ENCODE results near the gene PDK2.

Gene PDK2

GRCh38 chr17:50080096-50080480, 15.1 kb upstream of the PDK2 start:
- DNase-seq: no peak

DNA sequence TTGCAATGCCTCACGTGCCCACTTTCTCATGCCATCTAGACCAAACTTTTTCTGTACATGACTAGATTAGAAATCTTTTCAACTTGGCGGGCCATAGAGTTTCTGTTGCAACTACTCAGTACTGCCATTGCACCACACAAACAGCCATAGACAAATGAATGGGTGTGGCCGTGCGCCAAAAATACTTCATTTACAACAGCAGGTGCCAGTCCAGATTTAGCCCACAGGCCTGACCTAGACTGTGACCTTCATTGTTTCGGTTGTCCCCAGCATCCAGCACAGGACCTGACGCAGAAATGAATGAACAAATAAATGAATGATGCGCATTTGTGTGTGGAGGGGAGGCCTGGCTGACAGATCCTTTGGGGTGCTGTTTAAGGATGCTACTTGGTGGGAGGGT, 14.3 kb upstream of the PDK2 start:
- no peak for DNase-seq

GRCh38 chr17:50081757-50082156, 13.4 kb upstream of the PDK2 start:
- DNase-seq: no peak

DNA sequence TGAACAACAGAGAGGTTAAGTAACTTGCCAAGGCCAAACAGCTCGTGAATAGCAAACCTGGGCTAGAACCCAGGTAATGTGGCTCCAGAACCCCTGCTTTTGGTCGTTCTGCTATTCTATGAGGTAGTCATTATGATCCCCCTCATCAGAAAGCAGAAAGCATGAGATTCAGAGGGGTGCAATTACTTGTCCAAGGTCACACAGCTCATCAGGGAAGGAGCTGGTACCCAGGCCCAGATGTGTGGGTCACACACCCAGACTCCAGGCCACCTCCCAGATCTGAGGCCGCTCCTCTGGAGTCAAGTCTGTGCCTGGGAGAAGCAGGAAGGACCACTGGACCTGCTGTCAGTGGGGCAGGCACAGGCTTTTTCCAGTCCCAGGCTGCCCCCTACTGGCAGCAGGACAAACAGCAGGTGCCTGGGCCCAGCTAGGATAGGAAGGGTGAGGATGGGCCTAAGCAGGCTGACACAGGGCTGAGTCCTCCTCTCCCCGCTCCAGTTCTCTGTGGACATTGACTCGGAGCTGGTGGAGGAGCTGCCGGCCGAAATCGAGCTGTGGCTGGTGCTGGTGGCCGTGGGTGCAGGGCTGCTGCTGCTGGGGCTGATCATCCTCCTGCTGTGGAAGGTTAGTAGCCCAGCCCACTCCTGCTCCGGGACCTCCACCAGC, 7.8 kb upstream of the PDK2 start:
- peak; percentile 29 for DNase-seq

DNA sequence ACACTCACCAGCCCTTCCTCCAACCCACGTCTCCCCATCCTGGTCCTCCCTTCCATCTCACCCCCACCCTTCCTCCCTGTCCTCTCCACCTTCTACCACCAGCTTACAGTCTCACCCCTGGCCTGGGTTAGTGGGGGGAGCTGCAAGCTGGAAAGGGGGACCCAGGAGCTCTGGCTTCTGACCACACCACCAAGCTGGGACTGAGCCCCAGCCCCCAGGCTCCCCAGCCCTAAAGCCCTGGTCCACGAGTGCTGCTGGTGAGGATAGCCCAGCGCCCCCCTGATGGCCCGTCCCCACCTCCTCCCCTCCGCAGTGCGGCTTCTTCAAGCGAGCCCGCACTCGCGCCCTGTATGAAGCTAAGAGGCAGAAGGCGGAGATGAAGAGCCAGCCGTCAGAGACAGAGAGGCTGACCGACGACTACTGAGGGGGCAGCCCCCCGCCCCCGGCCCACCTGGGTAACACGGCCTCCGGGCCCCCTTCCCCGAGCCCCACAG, 7.2 kb upstream of the PDK2 start:
- no peak for DNase-seq

- no peak for DNase-seq
These were observed 6.0 kb upstream of the PDK2 start for GRCh38 chr17:50088952-50089825.

- DNase-seq: no peak
These were observed 5.1 kb upstream of the PDK2 start for GRCh38 chr17:50090071-50090470.

DNA sequence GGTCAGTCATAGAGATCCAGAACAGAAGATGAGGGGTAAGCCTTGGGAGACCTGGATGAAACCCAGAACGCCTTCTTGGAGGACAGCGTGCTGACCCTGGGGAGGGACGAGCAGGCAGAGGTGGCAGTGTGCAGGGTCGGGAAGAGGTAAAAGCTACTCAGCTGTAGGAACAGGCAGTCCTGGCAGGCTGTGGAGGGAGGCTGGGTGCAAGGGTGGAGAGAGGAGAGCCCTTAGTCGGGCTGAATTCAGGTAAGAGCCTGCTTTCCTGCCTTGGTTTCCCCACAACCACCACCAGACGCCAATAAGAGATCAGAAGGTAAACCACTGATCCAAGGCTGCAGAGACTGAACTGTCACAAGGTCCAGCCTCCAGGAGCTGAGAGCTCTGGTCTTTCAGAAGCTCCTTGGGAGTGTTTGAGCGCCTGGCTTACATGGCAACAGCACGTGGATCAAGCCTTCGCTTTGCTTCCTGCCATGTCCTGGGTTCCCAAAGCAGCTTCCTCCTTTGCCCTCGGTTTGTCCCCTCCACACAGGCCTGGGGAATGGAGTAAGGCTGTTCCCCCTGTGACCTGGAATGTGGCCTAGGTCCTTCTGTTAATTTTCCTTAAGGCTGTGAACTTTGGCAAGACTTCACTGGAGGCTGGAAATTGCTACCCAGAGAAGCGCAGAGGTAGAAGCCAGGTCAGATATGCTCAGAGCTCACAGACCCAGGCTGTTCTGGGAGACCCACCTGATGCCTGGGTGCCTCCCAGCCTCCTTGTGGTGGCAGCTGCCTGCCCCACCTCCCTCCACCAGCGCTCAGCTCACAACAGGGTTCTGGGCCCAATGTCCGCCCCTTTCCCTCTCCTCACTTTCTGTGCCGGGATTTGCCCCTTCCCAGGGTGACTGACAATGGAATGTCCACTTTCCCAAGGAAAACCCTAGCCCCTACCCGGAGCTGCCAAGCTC, 3.9 kb upstream of the PDK2 start:
- no peak for DNase-seq

GRCh38 chr17:50091918-50092285, 3.2 kb upstream of the PDK2 start:
- no peak for DNase-seq

- no peak for DNase-seq
These were observed 1.9 kb upstream of the PDK2 start for GRCh38 chr17:50093246-50093645.

DNA sequence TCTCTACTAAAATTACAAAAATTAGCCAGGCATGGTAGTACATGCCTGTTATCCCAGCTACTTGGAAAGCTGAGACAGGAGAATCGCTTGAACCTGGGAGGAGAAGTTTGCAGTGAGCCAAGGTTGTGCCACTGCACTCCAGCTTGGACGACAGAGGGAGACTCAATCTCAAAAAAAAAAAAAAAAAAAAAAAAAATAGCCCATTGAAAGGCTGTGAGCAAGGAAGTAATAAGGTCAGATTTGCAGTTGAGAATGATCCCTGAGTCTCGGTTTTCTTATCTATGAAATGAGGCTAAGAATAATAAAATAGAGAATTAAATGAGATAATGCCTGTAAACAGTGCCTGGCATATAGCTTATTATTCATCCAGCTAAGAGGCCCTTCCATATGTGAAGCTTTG, 1.3 kb upstream of the PDK2 start:
- DNase-seq: no peak

- peak; percentile 60 for DNase-seq
These were observed 853 bp upstream of the PDK2 start for GRCh38 chr17:50094243-50094752.

DNA sequence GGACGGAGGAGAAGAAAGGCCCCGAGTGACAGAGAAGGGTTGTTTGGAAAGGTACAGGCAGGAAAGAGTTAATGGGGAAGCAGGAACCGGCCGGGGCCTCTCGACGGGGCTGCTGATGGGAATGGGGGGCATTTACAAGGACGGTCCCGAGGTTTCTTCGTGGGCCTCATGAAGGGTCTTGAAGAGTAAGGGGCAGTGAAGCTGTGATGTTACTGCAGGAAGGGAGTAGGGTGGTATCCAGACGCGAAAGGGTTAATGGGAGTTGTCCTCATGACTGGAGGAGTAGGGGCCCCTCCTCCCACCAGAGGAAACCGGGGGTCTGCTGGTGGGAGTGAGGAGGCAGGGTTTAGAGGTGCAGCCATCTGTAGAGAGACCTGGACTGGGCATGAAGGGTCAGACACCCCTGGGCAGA, 481 bp downstream of the PDK2 start:
- no peak for DNase-seq

- no peak for DNase-seq
These were observed 941 bp downstream of the PDK2 start for GRCh38 chr17:50096092-50096491.

DNA sequence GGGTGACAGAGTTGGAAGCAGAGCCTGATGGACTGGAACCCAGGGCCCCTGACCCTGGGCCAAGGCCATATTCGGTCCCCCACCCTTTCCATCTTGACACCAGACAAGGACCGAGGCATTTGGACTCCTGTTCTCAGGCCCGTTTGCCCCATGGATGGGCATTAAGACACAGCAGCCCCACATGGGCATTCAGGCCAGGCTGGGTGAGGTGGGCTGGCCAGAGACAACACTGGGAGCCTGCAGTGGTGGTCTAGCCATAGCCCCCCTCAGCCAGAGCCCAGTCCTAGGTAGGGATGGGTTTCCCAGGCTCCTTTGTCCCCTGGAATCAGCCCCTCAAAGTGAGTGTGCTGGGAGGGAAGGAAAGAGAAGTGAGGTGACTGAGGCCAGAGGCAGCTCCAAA, 1.6 kb downstream of the PDK2 start:
- no peak for DNase-seq

DNA sequence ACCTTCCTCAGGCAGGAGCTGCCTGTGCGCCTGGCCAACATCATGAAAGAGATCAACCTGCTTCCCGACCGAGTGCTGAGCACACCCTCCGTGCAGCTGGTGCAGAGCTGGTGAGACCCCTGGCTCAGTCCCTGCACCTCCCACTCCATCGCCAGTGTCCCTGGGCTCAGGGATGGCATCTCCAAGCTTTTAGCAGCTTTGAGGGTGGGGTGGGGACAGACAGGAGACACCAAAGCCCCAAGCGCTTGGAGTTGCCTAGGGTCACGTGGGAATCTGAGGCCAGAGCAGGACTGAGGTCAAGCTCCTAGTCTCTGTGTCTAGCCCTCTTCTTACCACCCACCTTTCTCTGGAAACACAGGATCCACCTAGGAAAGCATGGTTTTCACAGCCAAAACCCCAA, 2.3 kb downstream of the PDK2 start:
- no peak for DNase-seq

GRCh38 chr17:50097926-50098325, 2.8 kb downstream of the PDK2 start:
- DNase-seq: no peak

GRCh38 chr17:50098583-50098982, 3.4 kb downstream of the PDK2 start:
- DNase-seq: no peak

DNA sequence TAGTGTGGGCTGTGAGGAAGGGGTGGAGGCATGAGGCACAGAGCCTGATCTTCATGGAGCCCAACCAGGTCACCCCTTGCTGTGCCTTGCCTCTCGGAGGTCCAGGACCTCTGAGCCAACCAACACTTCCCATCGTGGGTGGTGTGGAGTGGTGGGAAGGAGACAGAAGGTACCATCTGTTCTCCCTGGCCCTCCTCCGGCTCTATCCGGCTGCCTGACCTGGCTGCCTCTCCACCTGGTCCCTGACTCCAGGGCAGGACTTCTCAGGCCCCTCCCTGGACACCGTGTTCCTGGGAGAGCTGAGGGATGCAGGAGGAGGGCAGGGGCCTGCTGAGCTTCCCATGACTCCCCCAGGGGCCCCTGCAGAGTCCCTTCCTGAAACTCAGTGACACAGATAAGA, 3.9 kb downstream of the PDK2 start:
- no peak for DNase-seq

DNA sequence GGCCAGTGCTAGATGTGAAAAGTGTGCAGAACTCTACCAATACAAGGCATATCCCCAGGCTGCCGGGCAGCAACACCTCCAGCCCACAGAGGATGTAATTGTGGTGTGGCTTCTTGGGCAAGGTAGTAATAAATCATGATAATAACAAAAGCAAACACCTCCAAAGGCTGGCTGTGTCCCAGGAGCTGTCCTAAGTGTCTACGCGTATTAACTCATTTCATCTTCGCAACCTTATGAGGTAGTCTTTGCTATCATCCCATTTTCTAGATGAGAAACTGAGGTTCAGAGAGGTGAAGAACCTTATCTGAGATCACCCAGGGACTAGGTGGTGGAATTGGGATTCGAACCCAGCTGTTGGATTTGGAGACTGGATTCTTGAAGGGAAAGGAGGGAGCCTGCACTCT, 5.3 kb downstream of the PDK2 start:
- DNase-seq: no peak

DNA sequence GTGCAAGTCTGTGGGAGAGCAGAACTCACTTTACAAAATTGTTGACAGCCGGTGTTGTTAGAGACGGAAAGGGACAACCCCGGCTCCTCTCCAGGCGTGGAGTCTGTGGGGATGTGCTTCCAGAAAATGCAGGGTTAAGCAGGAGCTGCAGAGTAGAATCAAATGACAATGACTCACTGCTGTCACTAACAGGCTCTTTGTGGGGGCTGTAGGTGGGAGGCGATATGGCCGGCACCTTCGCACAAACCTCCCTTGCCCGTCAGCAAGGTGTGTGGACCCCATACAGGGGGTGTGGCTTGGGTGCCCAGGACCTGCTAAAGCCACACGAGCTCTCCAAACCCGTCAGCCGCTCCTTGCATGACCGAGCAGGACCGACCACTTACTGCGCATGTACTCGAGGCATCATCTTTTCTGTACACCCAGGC, 5.8 kb downstream of the PDK2 start:
- no peak for DNase-seq

DNA sequence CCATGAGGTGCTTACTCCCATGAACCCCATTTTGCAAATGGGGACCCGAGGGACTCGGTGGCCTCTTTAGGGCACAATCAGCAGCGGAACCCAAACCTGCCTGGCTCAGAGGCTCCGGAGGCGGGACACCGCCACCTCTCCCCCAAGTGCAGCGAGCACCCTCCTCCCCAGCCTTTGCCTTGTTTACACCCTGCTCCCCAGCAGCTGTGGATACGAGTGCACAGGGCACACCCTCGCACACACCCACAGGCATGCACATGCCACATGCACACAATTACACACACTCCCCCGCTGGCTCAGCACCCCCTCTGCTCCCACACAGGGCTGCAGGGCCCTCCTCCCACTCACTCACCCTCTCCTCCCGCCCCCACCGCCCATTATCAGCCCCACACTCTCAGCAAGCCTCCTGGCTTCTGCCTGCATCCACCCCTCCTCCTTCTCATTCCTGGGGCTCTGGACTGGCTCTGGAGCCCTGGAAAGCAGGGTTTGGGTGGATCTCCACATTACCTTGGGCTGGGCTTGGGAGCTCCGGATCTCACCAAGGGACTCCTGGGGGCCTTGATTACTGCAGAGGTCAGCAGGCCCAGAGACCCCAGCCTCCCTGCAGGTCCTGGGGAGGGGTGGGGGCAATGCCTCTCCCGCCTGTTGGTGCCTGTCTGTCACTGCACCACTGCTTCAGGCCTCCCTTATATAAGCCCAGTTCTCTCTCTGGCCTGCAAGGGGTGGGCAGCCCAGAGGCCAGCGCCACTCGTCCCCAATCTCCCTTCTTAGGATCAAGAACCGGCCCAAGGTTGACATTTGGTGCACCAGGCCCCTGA, 6.4 kb downstream of the PDK2 start:
- no peak for DNase-seq
